Panc1 (cell line): ENCODE data around the gene GOLPH3.

Source experiments
- POLR2AphosphoS5 ChIP-seq: IDR thresholded peaks from 2 replicates; pipeline ENCODE4 v1.6.1; 2012; ENCODE audit warnings: mild to moderate bottlenecking, low read depth, low read length, moderate library complexity
- TCF7L2 ChIP-seq: IDR thresholded peaks from 2 replicates; pipeline ENCODE4 v1.6.1; 2011; ENCODE audit warnings: mild to moderate bottlenecking, low read depth, low read length, inconsistent platforms
- TF ChIP-seq, protein P1 (sequence below): fragments of 450-650 bp; IDR thresholded peaks from 2 replicates; pipeline ENCODE4 v1.5.1; 2017; ENCODE audit warnings: mild to moderate bottlenecking

DNA sequence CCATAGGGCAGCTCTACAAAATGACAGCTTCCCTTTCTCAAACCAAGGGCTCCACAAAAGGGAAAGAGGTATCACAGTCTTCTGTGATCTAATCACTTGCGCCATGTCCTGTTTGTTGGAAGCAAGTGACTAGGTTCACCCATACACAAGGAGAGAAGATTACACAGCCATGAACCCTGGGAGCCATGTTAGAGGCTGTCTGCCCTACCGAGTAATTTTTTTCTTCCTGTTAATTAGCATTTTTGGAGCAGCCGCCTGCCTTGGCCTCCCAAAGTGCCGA is 33.2 kb upstream of the GOLPH3 start:
- no peak for TF ChIP-seq POLR2AphosphoS5
- TF ChIP-seq, protein P1, sequence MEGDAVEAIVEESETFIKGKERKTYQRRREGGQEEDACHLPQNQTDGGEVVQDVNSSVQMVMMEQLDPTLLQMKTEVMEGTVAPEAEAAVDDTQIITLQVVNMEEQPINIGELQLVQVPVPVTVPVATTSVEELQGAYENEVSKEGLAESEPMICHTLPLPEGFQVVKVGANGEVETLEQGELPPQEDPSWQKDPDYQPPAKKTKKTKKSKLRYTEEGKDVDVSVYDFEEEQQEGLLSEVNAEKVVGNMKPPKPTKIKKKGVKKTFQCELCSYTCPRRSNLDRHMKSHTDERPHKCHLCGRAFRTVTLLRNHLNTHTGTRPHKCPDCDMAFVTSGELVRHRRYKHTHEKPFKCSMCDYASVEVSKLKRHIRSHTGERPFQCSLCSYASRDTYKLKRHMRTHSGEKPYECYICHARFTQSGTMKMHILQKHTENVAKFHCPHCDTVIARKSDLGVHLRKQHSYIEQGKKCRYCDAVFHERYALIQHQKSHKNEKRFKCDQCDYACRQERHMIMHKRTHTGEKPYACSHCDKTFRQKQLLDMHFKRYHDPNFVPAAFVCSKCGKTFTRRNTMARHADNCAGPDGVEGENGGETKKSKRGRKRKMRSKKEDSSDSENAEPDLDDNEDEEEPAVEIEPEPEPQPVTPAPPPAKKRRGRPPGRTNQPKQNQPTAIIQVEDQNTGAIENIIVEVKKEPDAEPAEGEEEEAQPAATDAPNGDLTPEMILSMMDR = no peak
- no peak for TF ChIP-seq TCF7L2
